ENCODE results near the gene TANGO2. TPM values are rescaled to one million over a fixed set of nuclear protein-coding genes. Genes with fewer than 3 reads are reported as not detected.

The TANGO2 gene
- total and polyA plus RNA-seq, 10 of the 15 experiments (the other 5 are each of a cell fraction or from before 2014, with no cell fraction given) = 4.0 to 24.8 (median 20.9) TPM

DNA sequence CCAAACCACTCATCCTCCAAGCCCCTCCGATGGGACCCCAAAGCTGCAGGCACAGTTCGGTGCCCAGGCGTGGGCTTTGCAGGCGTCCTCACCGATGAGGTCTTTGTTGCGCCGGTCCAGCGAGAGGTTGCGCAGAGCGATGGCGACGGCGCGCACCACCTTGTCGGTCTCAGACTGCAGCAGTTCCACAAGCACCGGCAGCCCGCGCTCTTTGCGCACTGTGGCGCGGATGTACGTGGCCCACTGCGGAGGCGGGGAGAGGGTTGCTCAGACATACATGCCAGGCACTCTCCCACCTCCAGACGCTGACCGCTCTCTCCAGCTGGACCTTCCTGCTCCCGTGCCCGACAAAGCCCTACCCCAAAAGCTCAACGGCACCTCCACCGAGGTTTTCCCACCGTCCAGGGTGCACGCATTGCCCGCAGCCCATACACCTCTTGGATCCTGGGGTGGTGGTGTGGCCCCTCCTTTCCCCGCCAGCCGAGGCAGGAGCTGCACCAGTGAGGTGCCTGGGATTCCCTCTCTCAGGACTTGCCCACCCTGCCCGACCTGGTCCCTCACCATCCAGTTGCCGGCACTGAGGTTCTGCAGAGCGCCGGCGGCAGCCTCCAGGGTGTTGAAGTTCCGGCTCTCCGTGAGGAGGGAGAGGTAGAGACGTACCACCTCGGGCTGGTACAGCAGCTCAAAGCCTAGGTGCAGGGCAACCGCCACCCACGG is 47.2 kb upstream of the TANGO2 start:
- ATAC-seq (no peak), FAIRE-seq (no peak), DNase-seq (ENCODE audit: low read depth, low spot score) (no peak)
- SMC1A ChIA-PET (ENCODE audit: uncharacterized antibody, unreplicated experiment) = no interaction called here
- Histone ChIP-seq H3K4me2 (ENCODE audit: control insufficient read depth, insufficient read depth) (no peak overlapping the region), H3K27me3 (replicated peaks in 1 of 2; ENCODE audit: control insufficient read depth in 2 of 2, insufficient read depth in 2 of 2, low read length in 1 of 2) (no peaks in the 10 kb centered on the region), H3K27ac (ENCODE audit: control insufficient read depth, insufficient read depth) (no peak overlapping the region), H3K36me3 (ENCODE audit: control insufficient read depth in 2 of 2, insufficient read depth in 2 of 2, low read length in 1 of 2) (no peaks in the 10 kb centered on the region; a peak in 1 of 4 replicates), H3K4me1 (ENCODE audit: control insufficient read depth, insufficient read depth, low read length) (no peaks in the 10 kb centered on the region), H4K20me1 (ENCODE audit: control insufficient read depth, insufficient read depth) (no peaks in the 10 kb centered on the region), H3K4me3 (no peak overlapping the region), H3K79me2 (ENCODE audit: control insufficient read depth, insufficient read depth, low read length) (no peaks in the 10 kb centered on the region), H3K9ac (ENCODE audit: control insufficient read depth, insufficient read depth, low read length) (no peak overlapping the region), H2AFZ (ENCODE audit: control insufficient read depth, low read depth, low read length) (no peak overlapping the region), H3K9me3 (replicated peaks; ENCODE audit: control insufficient read depth, insufficient read depth, low read length) (no peaks in the 10 kb centered on the region)
- no TSS peak for BruUV-seq (replicated peaks)
- RAD21 ChIA-PET (ENCODE audit: unreplicated experiment) = interaction anchor here (1.1 kb wide), 1 partner anchor 155 kb away, joined by 3 read pairs; no protein-coding TSS in a partner anchor
- POLR2A ChIA-PET = no interaction called here
- in situ Hi-C loops (cut with MboI) (no loop called here), intact Hi-C loops (cut with micrococcal nuclease; ENCODE audit: unreplicated experiment) (loop anchor here (5.0 kb wide), 2 partner anchors 39 to 144 kb away; partner anchors contain the start of genes RANBP1 and TRMT2A)
- CTCF ChIA-PET = no interaction called here
- no peak for TF ChIP-seq MTA3 (IDR thresholded peaks at IDR 0.05; ENCODE audit: borderline replicate concordance, low read length)
- no peak for TF ChIP-seq BACH1 (IDR thresholded peaks at IDR 0.05; ENCODE audit: borderline replicate concordance)
- no peak for TF ChIP-seq KDM1A (IDR thresholded peaks at IDR 0.05; ENCODE audit: borderline replicate concordance)
- no peak for TF ChIP-seq BCL11A (IDR thresholded peaks at IDR 0.05; ENCODE audit: low read depth, low read length)
- TF ChIP-seq, protein P1, sequence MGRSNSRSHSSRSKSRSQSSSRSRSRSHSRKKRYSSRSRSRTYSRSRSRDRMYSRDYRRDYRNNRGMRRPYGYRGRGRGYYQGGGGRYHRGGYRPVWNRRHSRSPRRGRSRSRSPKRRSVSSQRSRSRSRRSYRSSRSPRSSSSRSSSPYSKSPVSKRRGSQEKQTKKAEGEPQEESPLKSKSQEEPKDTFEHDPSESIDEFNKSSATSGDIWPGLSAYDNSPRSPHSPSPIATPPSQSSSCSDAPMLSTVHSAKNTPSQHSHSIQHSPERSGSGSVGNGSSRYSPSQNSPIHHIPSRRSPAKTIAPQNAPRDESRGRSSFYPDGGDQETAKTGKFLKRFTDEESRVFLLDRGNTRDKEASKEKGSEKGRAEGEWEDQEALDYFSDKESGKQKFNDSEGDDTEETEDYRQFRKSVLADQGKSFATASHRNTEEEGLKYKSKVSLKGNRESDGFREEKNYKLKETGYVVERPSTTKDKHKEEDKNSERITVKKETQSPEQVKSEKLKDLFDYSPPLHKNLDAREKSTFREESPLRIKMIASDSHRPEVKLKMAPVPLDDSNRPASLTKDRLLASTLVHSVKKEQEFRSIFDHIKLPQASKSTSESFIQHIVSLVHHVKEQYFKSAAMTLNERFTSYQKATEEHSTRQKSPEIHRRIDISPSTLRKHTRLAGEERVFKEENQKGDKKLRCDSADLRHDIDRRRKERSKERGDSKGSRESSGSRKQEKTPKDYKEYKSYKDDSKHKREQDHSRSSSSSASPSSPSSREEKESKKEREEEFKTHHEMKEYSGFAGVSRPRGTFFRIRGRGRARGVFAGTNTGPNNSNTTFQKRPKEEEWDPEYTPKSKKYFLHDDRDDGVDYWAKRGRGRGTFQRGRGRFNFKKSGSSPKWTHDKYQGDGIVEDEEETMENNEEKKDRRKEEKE (IDR thresholded peaks at IDR 0.05) = no peak
- no peak for TF ChIP-seq RB1 (IDR thresholded peaks at IDR 0.05; ENCODE audit: borderline replicate concordance)
- no peak for TF ChIP-seq CHD2 (IDR thresholded peaks at IDR 0.05; ENCODE audit: borderline replicate concordance, low read depth, low read length)
- TF ChIP-seq BCL3 (IDR thresholded peaks at IDR 0.05; ENCODE audit: borderline replicate concordance, insufficient read depth, low read depth, low read length, poor library complexity, severe bottlenecking) = no peak
- no peak for TF ChIP-seq POLR2A (IDR thresholded peaks at IDR 0.05; ENCODE audit: low read depth, low read length)
- TF ChIP-seq SIX5 (IDR thresholded peaks at IDR 0.05; ENCODE audit: low read depth, low read length, severe bottlenecking) = no peak
- TF ChIP-seq POLR2AphosphoS2 (IDR thresholded peaks at IDR 0.05; ENCODE audit: low read depth, low read length) = no peak
- TF ChIP-seq MXI1 (IDR thresholded peaks at IDR 0.05; ENCODE audit: low read depth, low read length) = no peak
- no peak for TF ChIP-seq ZNF274 (IDR thresholded peaks at IDR 0.05; ENCODE audit: insufficient read depth, insufficient read length)
- 87% methylated on average over 46 of the region's 46 CpGs for WGBS (ENCODE audit: insufficient coverage, insufficient replicate concordance, low lambda C conversion rate, missing lambda C conversion rate)
